SK-N-SH (cell line): ENCODE measurements around the gene TOM1L2. TPM values are rescaled to one million over a fixed set of nuclear protein-coding genes. Genes with fewer than 3 reads are reported as not detected.

Source experiments
- ELF1 ChIP-seq: IDR thresholded peaks from 2 replicates; pipeline ENCODE4 v1.4.0; 2012
- EZH2phosphoT487 ChIP-seq: fragments of 200-600 bp; sonication (generic); IDR thresholded peaks from 2 replicates; pipeline ENCODE4 v1.6.1; 2017; ENCODE audit warnings: low read depth, mixed run types, mild to moderate bottlenecking, antibody characterized with exemption, moderate library complexity, borderline replicate concordance
- FOXJ3 ChIP-seq: sonication (generic); formaldehyde crosslinking; IDR thresholded peaks from 2 replicates; pipeline ENCODE4 v1.5.1; 2020; ENCODE audit warnings: mild to moderate bottlenecking, missing genetic modification reagents
- GATA2 ChIP-seq: sonication (generic); formaldehyde crosslinking; IDR thresholded peaks from 2 replicates; pipeline ENCODE4 v1.5.0; 2020; ENCODE audit warnings: mild to moderate bottlenecking, missing genetic modification reagents
- IRF3 ChIP-seq: fragments of 150-350 bp; IDR thresholded peaks from 2 replicates; pipeline ENCODE4 v1.6.1; 2016; ENCODE audit warnings: mild to moderate bottlenecking, low read depth, low read length
- JUND ChIP-seq: IDR thresholded peaks from 2 replicates; pipeline ENCODE4 v1.4.0; 2012
- MAX ChIP-seq: IDR thresholded peaks from 2 replicates; pipeline ENCODE4 v1.4.0; 2012; ENCODE audit warnings: low read depth
- MEF2A ChIP-seq: IDR thresholded peaks from 2 replicates; pipeline ENCODE4 v1.4.0; 2012; ENCODE audit warnings: low read depth, borderline replicate concordance
- MXI1 ChIP-seq: IDR thresholded peaks from 2 replicates; pipeline ENCODE4 v1.6.1; 2012; ENCODE audit warnings: mild to moderate bottlenecking, low read depth, low read length, improper control_type of control experiment
- NFIC ChIP-seq: IDR thresholded peaks from 2 replicates; pipeline ENCODE4 v1.4.0; 2012; ENCODE audit warnings: borderline replicate concordance
- NRF1 ChIP-seq: IDR thresholded peaks from 2 replicates; pipeline ENCODE4 v1.6.1; 2012; ENCODE audit warnings: low read depth, mild to moderate bottlenecking, low read length
- POLR2AphosphoS5 ChIP-seq: IDR thresholded peaks from 2 replicates; pipeline ENCODE4 v1.6.1; 2012; ENCODE audit warnings: low read depth, low read length
- RAD21 ChIP-seq: IDR thresholded peaks from 2 replicates; pipeline ENCODE4 v1.6.1; 2012; ENCODE audit warnings: mild to moderate bottlenecking, low read length
- RCOR1 ChIP-seq: fragments of 150-350 bp; IDR thresholded peaks from 2 replicates; pipeline ENCODE4 v1.6.1; 2017; ENCODE audit warnings: antibody characterized with exemption, low read length
- REST ChIP-seq: IDR thresholded peaks from 2 replicates; pipeline ENCODE4 v1.6.1; 2012; ENCODE audit warnings: mild to moderate bottlenecking, low read depth, low read length, moderate library complexity
- RFX5 ChIP-seq: IDR thresholded peaks from 2 replicates; pipeline ENCODE4 v1.6.1; 2012; ENCODE audit warnings: mild to moderate bottlenecking, improper control_type of control experiment, low read length
- RXRA ChIP-seq: IDR thresholded peaks from 2 replicates; pipeline ENCODE4 v1.4.0; 2012; ENCODE audit warnings: low read depth, mild to moderate bottlenecking, borderline replicate concordance
- SIN3A ChIP-seq: IDR thresholded peaks from 2 replicates; pipeline ENCODE4 v1.6.1; 2012; ENCODE audit warnings: low read depth, mild to moderate bottlenecking, low read length, moderate library complexity, borderline replicate concordance
- TAF1 ChIP-seq: IDR thresholded peaks from 2 replicates; pipeline ENCODE4 v1.6.1; 2012; ENCODE audit warnings: low read depth, mild to moderate bottlenecking, low read length, moderate library complexity, borderline replicate concordance
- TCF12 ChIP-seq: IDR thresholded peaks from 2 replicates; pipeline ENCODE4 v1.4.0; 2012
- TEAD4 ChIP-seq: IDR thresholded peaks from 2 replicates; pipeline ENCODE4 v1.4.0; 2012; ENCODE audit warnings: mild to moderate bottlenecking, borderline replicate concordance; ENCODE audit not compliant: insufficient read depth
- polyA plus RNA-seq, 3 experiments: library from polyadenylated mRNA; depleted of rRNA; stranded (reverse); fragments of >200 nt; gene quantifications; 2 replicates each; pipeline ENCODE4 v1.2.3, GENCODE V29; 2012
- TF ChIP-seq, protein P1 (sequence below): IDR thresholded peaks from 2 replicates; pipeline ENCODE4 v1.4.0; 2012; ENCODE audit warnings: low read depth, borderline replicate concordance
- TF ChIP-seq, protein P2 (sequence below): IDR thresholded peaks from 2 replicates; pipeline ENCODE4 v1.4.0; 2012; ENCODE audit warnings: low read depth, borderline replicate concordance

The TOM1L2 gene
- polyA plus RNA-seq, 1 of the 3 experiments (the other 2 are of a cell fraction), result 85.4 TPM

- TF ChIP-seq REST, result no peak
- TF ChIP-seq JUND, result no peak
- TF ChIP-seq FOXJ3 (CRISPR knock-in tag), result no peak
- no peak for TF ChIP-seq RXRA
- no peak for TF ChIP-seq RFX5
- no peak for TF ChIP-seq RAD21
- TF ChIP-seq MEF2A, result no peak
- TF ChIP-seq, protein P1, sequence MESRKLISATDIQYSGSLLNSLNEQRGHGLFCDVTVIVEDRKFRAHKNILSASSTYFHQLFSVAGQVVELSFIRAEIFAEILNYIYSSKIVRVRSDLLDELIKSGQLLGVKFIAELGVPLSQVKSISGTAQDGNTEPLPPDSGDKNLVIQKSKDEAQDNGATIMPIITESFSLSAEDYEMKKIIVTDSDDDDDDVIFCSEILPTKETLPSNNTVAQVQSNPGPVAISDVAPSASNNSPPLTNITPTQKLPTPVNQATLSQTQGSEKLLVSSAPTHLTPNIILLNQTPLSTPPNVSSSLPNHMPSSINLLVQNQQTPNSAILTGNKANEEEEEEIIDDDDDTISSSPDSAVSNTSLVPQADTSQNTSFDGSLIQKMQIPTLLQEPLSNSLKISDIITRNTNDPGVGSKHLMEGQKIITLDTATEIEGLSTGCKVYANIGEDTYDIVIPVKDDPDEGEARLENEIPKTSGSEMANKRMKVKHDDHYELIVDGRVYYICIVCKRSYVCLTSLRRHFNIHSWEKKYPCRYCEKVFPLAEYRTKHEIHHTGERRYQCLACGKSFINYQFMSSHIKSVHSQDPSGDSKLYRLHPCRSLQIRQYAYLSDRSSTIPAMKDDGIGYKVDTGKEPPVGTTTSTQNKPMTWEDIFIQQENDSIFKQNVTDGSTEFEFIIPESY, result no peak
- TF ChIP-seq GATA2, result no peak
- TF ChIP-seq ELF1, result no peak
- TF ChIP-seq NFIC, result peak; percentile 81
- 0 out of 2 replicates have a peak, but pooled peaks have one; percentile 54 for TF ChIP-seq SIN3A
- TF ChIP-seq MXI1, result no peak
- TF ChIP-seq, protein P2, sequence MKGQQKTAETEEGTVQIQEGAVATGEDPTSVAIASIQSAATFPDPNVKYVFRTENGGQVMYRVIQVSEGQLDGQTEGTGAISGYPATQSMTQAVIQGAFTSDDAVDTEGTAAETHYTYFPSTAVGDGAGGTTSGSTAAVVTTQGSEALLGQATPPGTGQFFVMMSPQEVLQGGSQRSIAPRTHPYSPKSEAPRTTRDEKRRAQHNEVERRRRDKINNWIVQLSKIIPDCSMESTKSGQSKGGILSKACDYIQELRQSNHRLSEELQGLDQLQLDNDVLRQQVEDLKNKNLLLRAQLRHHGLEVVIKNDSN, result peak; percentile 46; the same call in 1 of the 2 replicates
- TF ChIP-seq MAX, result peak; percentile 92
- no peak for TF ChIP-seq TEAD4
- no peak for TF ChIP-seq NRF1
- TF ChIP-seq IRF3, result no peak
- TF ChIP-seq TCF12, result peak; percentile 95
- no peak for TF ChIP-seq TAF1
- TF ChIP-seq EZH2phosphoT487, result no peak
- TF ChIP-seq POLR2AphosphoS5, result peak; percentile 16; the same call in 1 of the 2 replicates
- TF ChIP-seq RCOR1, result peak; percentile 83
Measured at GRCh38 chr17:17822189-17822588, 150.0 kb downstream of the TOM1L2 start (continued).
